ENCODE results near the gene ATP10D.

Gene ATP10D

DNA sequence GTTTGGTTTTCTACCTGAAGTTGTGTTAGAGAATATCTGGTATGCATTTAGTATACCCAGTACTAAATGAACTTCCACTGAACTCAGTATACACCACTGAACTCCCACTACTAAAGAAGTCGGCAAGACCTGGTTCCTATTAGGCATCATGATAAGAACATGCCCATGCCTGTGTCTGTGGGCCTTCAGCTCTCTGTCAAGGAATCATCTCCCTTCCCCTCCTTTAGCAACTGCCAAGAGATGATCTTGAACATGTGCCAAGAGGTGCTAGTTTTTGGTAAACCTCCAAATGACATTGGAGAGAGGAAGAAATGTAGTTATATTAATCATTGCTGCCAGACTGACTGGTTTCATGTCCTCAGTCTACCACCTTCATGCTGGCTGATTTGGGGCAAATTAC lies 113.2 kb downstream of the ATP10D start:
- no peak for DNase-seq

DNA sequence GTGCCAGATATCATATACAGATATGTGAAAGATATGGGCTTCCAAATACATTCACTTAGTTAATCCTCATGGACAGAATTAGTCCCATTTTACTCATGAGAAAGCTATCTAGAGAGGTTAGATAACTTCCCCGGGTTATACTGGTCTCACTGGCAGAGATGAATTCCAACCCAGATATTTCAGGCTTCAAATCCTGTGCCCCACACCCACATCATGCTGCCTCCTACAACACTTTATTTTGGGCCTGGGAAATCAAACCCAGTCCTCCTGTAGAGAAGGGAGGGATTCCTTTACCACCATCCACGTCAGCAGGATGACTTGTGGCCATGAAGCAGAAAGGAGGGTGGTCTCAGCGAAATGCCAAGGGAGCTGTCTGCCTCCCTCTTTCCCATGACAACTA lies 113.8 kb downstream of the ATP10D start:
- no peak for DNase-seq

DNA sequence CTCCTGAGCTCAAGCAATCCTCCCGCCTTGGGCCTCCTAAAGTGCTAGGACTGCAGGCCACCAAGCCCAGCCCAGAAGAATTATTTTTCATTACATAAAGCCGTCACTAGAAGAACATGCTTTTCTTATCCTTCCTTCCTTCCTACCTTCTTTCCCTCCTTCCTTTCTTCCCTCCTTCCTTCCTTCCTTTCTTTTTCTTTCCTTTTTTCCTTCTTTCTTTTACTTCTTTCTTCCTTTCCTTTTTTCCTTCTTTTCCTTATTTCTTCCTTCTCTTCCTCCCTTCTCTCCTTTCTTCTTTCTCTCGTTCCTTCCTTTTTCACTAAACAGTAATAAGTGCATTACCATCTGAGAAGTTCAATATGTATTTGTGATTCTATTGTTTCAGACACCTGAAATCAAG lies 121.4 kb downstream of the ATP10D start:
- no peak for DNase-seq

DNA sequence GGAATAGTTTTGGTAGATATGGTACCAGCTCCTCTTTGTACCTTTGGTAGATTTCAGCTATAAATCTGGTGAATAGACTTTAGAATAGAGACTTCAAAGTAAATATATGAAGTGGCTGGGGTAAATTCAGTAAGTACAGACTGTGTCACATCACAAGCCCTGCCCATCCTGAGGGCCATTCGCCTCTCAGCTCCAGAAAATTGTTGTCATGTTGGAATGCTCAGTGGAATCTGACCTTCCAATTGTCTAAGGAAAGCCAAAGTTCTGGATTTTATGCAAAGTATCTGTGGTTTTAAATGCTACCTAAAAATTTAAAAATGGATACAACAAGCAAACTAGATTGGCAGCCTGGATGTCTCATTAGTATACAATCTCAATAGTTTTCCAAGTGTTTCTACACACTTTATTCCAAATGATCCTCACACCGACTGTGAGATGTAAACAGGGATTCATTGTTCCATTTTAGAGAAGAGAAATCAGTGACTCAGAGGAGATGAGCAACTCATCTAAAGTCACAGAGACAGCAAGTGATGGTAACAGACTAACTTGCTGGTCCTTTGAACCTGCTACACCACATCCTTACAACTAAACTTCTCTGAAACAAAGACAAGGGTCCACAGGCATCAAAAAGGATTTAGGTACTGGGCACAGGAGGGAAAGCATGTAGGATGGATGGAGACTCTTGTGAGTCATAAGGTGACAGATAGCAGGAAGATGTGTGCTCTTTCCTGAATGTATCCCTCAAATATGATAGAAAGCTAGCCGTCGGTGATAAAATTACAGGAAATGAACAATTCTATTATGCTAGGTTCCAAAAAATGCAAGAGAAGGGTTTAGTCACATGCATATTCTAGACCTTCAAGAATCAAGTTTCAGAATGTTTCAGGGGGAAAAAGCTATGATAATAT lies 127.3 kb downstream of the ATP10D start:
- no peak for DNase-seq

DNA sequence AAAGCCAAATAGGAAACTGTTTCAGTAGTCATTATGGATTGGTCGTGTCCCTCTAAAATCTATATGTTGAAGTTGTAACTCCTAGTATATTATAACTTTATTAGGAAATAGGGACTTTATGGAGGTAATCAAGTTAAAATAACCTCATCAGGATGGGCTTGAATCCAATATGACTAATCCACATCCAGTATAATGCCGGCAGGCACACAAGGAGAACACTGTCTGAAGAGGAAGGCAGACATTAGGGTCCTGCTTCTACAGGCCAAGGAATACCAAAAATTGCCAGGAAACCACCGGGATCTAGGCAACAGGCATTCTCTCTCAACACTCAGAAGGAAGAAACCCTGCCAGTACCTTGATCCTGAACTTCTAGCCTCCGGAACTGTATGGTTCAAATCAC lies 130.3 kb downstream of the ATP10D start:
- no peak for DNase-seq

DNA sequence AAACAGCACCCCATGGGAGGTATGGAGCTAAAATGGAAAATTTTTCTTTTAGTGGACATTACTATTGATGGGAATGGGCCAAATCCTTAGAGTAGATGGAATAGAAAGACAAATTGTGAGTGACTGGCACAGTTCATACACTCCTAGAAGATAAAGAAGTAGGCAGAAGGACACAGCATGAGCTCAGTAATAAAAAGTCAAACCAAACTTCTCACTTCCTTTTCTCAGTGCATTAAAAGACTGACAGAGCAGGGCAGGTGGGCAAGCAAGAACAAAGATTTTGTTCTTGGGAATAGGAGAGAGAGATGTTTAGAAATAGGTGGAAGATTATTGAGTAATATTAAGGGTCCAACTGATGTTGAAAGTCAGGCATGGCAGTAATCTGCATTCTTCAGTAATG lies 132.5 kb downstream of the ATP10D start:
- DNase-seq: no peak

DNA sequence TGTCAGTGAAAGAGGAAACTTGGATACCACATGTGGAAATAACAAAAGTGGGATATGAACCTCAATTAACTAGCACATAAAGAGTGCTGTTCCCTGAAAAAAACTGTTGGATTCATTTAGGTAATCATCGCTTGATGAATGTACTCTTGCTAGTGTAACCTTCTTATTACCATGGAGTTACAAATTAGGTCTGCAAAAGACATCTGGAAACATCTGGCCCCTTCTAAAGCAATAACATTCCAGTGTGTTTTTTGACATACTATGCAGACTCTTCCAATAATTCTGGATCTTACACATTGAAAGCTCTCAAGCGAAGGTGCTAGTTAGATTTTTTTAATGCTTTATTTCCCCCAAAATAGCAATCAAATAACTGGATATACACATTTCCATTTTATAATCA lies 134.6 kb downstream of the ATP10D start:
- DNase-seq: no peak

DNA sequence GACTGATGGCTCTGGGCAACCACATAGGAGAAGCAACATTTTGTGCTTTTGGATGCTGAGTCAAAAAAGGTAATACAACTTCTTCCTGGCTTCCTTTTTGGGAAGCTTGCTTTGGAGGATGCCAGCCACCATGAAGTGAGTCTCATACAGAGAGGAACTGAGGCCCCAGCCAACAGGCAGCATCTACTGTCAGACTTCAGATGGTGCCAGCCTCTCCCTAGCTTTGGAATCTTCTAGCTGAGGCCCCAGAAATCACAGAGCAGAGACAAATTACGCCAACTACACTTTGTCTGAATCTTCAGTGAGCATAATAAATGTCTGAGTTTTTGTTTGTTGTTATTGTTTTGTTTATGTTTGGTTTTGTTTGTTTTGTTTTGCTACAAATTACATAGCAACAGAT lies 136.1 kb downstream of the ATP10D start:
- DNase-seq: no peak

DNA sequence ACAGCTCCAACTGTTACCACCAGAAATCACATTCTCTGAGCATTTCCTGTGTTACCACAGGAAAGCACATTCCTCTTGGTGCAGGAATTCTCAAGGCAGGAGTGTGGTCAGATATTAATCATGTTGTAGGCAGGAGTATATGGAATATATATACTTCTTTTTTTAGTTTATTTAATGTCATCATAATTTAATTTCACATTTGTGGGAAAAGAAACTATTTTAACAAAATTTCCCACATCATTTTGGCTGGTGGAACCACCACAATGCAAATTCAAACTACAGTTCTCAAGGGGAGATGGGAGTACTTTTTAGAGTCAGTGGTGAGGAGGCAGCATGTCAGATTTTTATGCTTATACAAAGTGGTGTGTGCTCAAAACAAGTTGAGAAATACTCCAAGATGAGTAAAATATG lies 139.0 kb downstream of the ATP10D start:
- DNase-seq: no peak

DNA sequence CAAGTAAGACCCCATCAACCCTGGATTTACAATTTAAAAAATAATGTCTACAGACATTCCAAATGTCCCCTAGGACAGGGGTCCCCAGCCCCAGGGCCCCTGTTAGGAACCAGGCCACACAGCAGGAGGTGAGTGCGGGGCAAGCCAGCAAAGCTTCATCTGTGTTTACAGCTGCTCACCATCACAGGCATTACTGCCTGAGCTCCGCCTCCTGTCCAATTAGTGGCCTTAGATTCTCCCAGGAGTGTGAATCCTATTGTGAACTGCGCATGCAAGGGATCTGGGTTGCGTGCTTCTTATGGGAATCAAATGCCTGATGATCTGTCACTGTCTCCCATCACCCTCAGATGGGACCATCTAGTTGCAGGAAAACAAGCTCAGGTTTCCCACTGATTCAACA lies 146.1 kb downstream of the ATP10D start:
- DNase-seq: no peak

DNA sequence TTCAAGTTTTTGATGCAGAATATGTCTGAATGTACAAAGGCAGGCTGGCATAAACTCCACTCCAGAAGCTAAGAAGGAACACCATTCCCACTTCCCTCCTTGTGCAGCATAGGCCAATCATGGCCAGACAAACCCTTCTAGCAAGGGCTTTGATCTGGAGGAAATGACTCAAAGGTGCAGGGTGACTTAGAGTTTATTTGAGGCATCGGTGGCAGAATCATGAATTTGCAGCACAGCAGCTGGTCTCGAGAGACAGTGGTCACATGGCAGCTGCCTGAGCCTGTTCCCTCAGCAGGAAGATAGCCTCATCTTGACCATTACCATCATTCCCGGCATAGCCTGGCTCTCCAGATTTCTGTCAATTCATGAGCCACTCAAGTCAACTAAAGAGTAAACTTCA lies 154.5 kb downstream of the ATP10D start:
- DNase-seq: no peak

DNA sequence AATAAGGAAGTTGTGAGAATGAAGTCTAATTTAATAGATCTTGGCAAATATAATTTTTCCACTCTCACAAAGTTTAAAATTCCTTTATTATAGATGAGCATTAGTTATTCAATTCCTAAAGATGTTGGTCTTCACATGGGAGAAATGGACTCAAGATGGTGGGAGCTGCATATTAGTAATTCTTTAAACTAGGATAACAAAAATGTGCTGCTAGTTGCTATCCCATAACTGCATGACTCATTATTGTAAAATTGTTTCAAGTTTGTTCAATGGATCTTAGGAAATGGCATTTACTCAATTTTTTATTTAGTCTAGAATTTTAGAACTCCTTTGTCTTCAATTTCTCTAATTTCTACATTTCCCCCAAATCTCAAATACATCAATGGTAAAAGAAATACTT lies 155.8 kb downstream of the ATP10D start:
- DNase-seq: no peak

DNA sequence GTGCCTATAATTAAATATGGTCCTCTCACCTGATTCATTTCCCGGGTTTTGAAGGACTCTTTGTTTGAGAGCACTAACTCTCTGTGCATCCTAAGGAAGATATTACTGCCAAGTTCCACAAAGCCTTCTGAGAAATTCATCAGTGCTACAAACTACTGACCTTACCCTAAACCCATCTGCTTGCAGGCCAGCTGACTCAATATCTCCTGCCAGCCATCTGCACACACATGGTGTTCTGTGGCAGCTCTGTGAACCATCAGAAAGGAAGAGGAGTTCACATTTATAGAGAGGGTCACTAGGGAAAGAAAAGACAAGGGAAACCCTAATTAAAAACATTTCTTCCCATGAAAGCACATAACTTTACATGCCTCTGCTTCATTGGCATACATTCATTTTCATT lies 156.7 kb downstream of the ATP10D start:
- no peak for DNase-seq

DNA sequence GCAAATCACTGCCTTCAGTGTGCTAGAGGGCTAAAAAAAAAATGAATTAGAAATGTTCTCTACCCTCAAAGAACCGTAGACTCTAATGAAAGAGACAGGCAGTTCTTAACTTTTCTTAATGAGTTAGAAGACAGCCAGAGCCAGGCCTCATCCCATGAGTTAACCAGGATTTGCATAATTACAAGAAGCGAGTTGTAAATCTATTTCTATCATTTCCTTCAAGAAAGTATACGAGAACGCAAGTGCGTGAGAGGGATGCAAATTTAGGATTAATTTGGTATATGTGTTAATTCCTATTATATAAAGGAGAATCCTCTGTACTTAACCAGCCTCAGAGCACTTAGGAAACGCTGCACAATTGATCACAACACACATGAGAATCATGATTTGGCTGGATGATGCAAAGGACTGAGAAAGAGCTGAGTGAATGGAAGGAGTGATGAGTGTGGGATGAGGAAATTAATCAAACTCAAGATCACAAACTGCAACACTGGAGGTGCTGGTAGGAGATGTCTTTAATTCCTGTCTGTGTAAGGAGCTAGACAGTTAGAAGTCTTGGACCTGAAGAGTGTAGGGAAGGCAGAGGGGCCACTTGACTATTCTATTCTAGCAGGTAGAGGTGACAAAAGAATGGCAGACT lies 157.2 kb downstream of the ATP10D start:
- DNase-seq: no peak
